Kidney epithelial cell (primary cell): Measurements from ENCODE around the gene CD99. TPM values are rescaled to one million over a fixed set of nuclear protein-coding genes. Genes with fewer than 3 reads are reported as not detected.
"Not testable (repeated sequence)": the region's sequence is repeated elsewhere in the genome, so short reads cannot be mapped to it uniquely, and the experiment has no call there.

Source experiments
- DNase-seq: peaks from one replicate; pipeline ENCODE4 v3.0.0-alpha.2; 2010; ENCODE audit warnings: low read depth
- H3K27me3 ChIP-seq: 2 replicates; pipeline ENCODE4 v1.6.0; 2011; ENCODE audit warnings: low read length; ENCODE audit not compliant: control insufficient read depth, insufficient read depth
- H3K36me3 ChIP-seq: 2 replicates; pipeline ENCODE4 v1.5.1; 2011; ENCODE audit warnings: low read length; ENCODE audit not compliant: control insufficient read depth, insufficient read depth
- H3K4me3 ChIP-seq: 2 replicates; pipeline ENCODE4 v1.5.1; 2011; ENCODE audit warnings: low read depth, mild to moderate bottlenecking, control low read depth, low read length
- total RNA-seq: library from RNA; depleted of rRNA; stranded (reverse); fragments of >200 nt; gene quantifications from 2 replicates; pipeline ENCODE4 v1.2.3, GENCODE V29; 2015
- TF ChIP-seq, protein P1 (sequence below): IDR thresholded peaks from 2 replicates; pipeline ENCODE4 v1.5.1; 2011; ENCODE audit warnings: mild to moderate bottlenecking, moderate library complexity, low read length, control low read depth, inconsistent platforms; ENCODE audit not compliant: insufficient read depth, poor library complexity, severe bottlenecking

CD99 gene
- total RNA-seq, 1 donor from 2014 or later = 152 TPM

DNA sequence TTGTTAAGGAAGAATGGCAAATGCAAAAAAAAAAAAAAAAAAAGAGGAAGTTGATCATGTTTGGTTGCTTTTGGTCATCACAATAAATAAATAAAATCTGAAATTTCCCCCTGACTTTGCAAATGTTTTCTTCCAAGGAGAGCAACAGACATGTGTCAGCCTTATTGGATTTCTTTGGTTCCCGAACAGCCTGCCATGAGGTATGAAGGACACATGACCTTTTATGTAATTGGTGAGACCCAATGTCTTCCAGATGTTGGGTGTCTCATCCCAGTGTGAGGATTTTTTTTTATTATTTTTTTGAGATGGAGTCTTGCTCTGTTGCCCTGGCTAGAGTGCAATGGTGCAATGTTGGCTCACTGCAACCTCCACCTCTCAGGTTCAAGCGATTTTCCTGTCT, 24.6 kb upstream of the CD99 start:
- Histone ChIP-seq H3K36me3 (no peaks in the 10 kb centered on the region), H3K27me3 (no peaks in the 10 kb centered on the region), H3K4me3 (no peak overlapping the region)
- DNase-seq = no peak
- TF ChIP-seq, protein P1, sequence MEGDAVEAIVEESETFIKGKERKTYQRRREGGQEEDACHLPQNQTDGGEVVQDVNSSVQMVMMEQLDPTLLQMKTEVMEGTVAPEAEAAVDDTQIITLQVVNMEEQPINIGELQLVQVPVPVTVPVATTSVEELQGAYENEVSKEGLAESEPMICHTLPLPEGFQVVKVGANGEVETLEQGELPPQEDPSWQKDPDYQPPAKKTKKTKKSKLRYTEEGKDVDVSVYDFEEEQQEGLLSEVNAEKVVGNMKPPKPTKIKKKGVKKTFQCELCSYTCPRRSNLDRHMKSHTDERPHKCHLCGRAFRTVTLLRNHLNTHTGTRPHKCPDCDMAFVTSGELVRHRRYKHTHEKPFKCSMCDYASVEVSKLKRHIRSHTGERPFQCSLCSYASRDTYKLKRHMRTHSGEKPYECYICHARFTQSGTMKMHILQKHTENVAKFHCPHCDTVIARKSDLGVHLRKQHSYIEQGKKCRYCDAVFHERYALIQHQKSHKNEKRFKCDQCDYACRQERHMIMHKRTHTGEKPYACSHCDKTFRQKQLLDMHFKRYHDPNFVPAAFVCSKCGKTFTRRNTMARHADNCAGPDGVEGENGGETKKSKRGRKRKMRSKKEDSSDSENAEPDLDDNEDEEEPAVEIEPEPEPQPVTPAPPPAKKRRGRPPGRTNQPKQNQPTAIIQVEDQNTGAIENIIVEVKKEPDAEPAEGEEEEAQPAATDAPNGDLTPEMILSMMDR = no peak

DNA sequence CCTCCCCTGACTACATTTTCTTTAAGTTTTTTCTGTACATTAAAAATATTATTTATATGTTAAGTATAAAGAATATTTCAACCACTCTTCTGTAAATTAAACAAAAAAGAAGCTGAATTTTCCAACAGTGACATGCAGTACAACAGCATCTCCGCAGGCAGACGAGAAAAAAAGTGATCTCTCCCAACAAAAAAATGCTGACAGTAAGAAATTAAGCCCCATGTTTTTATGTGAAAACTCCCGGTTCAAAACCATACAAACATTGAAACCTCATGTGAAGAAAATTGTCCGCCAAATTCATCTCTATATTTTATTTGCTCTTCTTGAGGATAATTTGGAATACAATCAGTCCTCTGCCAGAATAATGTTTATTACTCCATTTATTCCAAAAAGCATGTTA, 20.1 kb upstream of the CD99 start:
- H3K4me3 ChIP-seq = no peak overlapping the region
- TF ChIP-seq, protein P1 = no peak
- H3K36me3 ChIP-seq = no peaks in the 10 kb centered on the region
- DNase-seq = no peak
- no peaks in the 10 kb centered on the region for H3K27me3 ChIP-seq

DNA sequence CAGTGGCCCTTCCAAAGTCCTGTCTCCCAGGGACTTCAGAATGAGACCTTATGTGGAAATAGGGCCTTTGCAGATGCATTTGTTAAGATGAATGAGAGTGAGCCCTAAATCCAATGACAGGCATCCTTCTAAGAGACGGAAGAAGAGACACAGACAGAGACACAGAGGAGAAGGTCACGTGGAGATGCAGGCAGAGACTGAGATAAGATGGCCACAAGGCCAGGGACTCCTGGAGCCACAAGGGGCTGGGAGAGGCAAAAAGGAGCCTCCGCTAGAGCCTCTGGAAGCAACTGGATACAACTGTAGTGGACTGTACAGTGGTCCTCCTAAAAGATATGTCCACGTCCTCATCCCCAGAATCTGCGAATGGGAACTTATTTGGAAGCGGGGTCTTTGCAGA, 19.0 kb upstream of the CD99 start:
- DNase-seq = no peak
- Histone ChIP-seq H3K27me3 (no peaks in the 10 kb centered on the region), H3K36me3 (no peaks in the 10 kb centered on the region), H3K4me3 (no peak overlapping the region)
- TF ChIP-seq, protein P1 = no peak

DNA sequence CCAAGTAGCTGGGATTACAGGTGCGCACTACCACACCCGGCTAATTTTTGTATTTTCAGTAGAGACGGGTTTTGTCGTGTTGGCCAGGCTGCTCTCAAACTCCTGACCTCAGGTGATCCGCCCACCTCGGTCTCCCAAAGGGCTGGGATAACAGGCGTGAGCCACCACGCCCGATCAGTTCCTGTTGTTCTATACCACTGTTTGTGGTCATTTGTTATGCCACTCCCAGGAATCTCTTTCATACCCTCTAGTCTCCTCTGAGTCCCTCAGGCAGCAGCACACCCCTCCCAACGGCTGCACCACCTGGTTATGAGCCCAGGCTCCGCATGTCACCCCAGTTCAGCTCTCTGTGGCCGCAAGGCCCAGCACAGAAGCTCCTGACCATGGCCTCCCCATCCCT, 17.5 kb upstream of the CD99 start:
- no peak for DNase-seq
- Histone ChIP-seq H3K36me3 (no peaks in the 10 kb centered on the region), H3K4me3 (no peak overlapping the region), H3K27me3 (no peaks in the 10 kb centered on the region)
- TF ChIP-seq, protein P1 = no peak

DNA sequence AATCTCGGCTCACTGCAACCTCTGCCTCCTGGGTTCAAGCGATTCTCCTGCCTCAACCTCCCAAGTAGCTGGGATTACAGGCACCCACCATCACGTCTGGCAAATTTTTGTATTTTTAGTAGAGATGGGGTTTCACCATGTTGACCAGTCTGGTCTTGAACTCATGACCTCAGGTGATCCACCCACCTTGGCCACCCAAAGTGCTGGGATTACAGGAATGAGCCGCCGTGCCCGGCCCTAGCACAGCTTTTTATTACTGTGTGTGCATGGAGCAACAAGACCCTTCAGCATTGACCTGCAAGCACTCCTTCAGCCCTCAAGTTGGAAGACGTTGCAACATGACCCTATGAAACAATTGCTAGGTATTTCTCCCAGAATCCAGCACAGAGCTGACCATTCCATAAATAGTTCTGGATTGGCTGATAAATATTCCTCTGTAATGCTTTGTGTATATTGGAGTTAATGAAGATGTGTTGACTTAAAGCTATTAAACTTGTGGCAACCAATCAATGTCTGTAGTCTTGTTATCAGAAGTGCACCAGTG, 15.4 kb upstream of the CD99 start:
- not testable (repeated sequence) for DNase-seq, H3K27me3 ChIP-seq, H3K36me3 ChIP-seq, H3K4me3 ChIP-seq

DNA sequence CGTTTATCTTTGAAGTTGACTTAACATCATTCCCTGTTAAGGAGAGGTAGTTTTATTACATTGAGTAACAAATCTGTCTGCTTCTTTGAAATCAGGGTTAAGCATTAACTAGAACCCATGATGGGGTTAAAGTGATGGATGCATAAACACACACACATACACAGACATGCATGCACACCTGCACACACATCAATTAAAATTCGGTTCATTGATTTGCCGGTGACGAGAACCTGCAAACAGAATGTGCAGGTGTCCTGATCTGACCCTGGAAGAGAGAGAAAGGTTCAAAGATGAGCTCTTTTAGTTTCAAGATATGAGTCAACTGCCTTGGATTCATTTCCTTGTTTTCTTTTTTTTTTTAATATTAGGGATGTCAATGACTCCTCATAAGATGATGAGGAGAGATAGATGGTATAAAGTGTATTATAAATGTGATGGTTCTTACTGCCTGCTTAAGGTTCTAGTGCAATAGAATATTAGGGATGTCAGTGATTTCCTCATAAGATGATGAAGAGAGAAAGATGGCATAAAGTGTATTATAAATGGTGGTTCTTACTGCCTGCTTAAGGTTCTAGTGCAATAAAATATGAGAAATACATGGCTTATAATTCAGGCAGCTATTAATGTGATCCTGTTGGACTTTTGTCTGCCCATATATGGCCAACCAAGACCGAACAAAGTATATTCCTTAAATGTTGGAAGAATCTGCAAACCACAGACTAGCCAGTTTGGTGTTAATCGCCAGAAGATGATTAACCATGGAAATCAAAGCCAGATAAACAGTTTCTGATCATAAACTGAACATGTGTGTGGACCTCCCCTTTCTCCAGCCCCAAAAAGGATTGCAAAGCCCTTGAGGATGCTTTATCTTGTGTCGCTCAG, 14.1 kb upstream of the CD99 start:
- no peaks in the 10 kb centered on the region for H3K27me3 ChIP-seq
- no peak overlapping the region for H3K4me3 ChIP-seq
- TF ChIP-seq, protein P1 = no peak
- peak; percentile 35 for DNase-seq
- H3K36me3 ChIP-seq = no peaks in the 10 kb centered on the region
